Measurements from ENCODE around the gene CYP2S1.
"Not testable (repeated sequence)": the region's sequence is repeated elsewhere in the genome, so short reads cannot be mapped to it uniquely, and the experiment has no call there.

GRCh38 chr19:41150986-41151385 is 42.0 kb upstream of the CYP2S1 start:
- TF ChIP-seq POLR2A (IDR thresholded peaks at IDR 0.05) = not testable (repeated sequence)
- TF ChIP-seq, protein P1, sequence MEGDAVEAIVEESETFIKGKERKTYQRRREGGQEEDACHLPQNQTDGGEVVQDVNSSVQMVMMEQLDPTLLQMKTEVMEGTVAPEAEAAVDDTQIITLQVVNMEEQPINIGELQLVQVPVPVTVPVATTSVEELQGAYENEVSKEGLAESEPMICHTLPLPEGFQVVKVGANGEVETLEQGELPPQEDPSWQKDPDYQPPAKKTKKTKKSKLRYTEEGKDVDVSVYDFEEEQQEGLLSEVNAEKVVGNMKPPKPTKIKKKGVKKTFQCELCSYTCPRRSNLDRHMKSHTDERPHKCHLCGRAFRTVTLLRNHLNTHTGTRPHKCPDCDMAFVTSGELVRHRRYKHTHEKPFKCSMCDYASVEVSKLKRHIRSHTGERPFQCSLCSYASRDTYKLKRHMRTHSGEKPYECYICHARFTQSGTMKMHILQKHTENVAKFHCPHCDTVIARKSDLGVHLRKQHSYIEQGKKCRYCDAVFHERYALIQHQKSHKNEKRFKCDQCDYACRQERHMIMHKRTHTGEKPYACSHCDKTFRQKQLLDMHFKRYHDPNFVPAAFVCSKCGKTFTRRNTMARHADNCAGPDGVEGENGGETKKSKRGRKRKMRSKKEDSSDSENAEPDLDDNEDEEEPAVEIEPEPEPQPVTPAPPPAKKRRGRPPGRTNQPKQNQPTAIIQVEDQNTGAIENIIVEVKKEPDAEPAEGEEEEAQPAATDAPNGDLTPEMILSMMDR (IDR thresholded peaks at IDR 0.05 in 4 of 5, conservative IDR thresholded peaks at IDR 0.05 in 1 of 5) = not testable (repeated sequence)
